ENCODE results near the gene ZDHHC16.

The ZDHHC16 gene

DNA sequence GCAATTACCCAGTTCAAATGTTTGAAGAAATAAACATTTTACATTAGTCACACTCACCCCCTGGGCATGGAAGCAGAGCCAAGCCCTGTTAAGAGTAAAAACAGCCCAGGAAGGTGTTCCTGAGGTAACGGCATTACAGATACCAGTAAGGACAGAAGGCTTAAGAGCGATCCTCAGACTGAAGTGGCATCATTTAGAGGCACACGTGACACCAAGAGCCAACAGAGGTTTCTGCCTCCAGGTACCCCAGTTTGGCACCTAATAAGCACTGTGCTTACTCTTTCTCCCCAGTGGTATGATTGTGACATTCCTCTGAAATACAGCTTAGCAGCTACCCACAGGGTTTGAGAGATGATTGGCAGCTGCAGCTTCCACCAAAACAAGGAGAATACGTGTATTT is 35.1 kb downstream of the ZDHHC16 start:
- peak overlapping the region; percentile 46; the same call in 1 of the 2 replicates for H3K27ac ChIP-seq (ENCODE audit: low read depth, low read length)
- no peaks in the 10 kb centered on the region for H3K27me3 ChIP-seq (ENCODE audit: control insufficient read depth, insufficient read depth, low read length)
- no peak overlapping the region for H3K4me3 ChIP-seq (ENCODE audit: low read depth, low read length)
- no peak overlapping the region for H3K9ac ChIP-seq (ENCODE audit: low read length)
- no peaks in the 10 kb centered on the region for H3K9me3 ChIP-seq (ENCODE audit: control insufficient read depth, insufficient read depth, low read depth, low read length)
- H3K4me1 ChIP-seq (ENCODE audit: control insufficient read depth, insufficient read depth, low read length): peaks cover 24% of the 10 kb centered on the region
- H3K36me3 ChIP-seq (ENCODE audit: control insufficient read depth, insufficient read depth, low read length): peaks cover 65% of the 10 kb centered on the region

DNA sequence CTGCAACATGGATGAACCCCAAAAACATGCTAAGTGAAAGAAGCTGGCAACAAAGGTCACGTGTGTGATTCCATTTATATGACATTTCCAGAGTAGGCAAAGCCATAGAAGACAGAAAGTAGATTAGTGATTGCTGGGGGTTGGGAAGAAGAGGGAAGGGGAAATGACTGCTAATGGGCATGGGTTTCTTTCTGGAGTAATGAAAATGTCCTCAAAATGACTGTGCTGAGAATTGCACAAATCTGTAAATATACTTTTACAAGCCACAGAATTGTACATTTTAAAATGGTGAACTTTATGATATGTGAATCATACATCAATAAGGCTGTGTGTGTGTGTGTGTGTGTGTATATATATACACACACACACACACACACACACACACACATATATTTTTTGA is 36.4 kb downstream of the ZDHHC16 start:
- H3K27me3 ChIP-seq (ENCODE audit: control insufficient read depth, insufficient read depth, low read length): no peaks in the 10 kb centered on the region
- H3K9ac ChIP-seq (ENCODE audit: low read length): no peak overlapping the region
- H3K9me3 ChIP-seq (ENCODE audit: control insufficient read depth, insufficient read depth, low read depth, low read length): no peaks in the 10 kb centered on the region
- H3K36me3 ChIP-seq (ENCODE audit: control insufficient read depth, insufficient read depth, low read length): peaks cover 52% of the 10 kb centered on the region
- H3K27ac ChIP-seq (ENCODE audit: low read depth, low read length): no peak overlapping the region
- H3K4me3 ChIP-seq (ENCODE audit: low read depth, low read length): no peak overlapping the region
- peaks cover 24% of the 10 kb centered on the region for H3K4me1 ChIP-seq (ENCODE audit: control insufficient read depth, insufficient read depth, low read length)

DNA sequence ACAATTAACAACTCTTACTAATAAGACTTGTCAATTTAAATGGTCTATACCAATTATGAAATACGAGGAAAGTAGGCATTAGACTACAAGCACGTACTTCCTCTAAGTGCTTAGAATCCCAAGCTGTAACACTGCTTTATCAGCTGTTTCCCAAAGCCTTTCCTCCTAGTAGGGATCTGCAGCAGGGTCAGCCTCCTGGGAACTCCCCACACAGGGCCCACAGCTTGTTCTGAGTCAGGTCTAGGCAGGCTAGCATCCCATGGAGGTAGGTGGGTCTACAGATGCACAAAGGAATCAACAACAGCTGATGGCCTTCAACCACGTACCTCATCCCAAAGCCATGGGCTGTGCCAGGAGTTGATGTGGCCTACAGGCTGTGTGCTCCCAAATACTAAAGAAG is 37.5 kb downstream of the ZDHHC16 start:
- Histone ChIP-seq H3K9ac (ENCODE audit: low read length) (no peak overlapping the region), H3K9me3 (ENCODE audit: control insufficient read depth, insufficient read depth, low read depth, low read length) (no peaks in the 10 kb centered on the region), H3K4me3 (ENCODE audit: low read depth, low read length) (no peak overlapping the region), H3K27ac (ENCODE audit: low read depth, low read length) (no peak overlapping the region), H3K4me1 (ENCODE audit: control insufficient read depth, insufficient read depth, low read length) (peaks cover 24% of the 10 kb centered on the region), H3K27me3 (ENCODE audit: control insufficient read depth, insufficient read depth, low read length) (no peaks in the 10 kb centered on the region), H3K36me3 (ENCODE audit: control insufficient read depth, insufficient read depth, low read length) (peaks cover 40% of the 10 kb centered on the region)

DNA sequence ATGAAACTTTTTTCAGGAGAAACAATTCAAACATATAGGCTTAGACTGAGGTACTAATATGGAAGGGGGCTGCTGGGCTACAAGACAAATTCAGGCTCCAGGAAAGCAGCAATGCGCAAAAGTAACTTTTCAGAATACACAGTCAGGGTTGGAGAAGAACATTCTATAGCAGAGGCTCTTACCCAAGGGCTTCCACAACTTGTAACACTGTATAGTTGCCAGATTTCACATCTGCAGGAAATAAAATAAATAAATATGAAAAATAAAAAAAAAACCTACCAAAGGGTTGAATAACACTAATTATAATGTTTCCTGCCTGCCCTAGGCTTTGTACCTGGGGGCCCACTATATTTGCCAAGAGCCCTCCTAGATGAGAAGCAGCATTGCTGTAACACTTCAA is 37.9 kb downstream of the ZDHHC16 start:
- peaks cover 37% of the 10 kb centered on the region for H3K36me3 ChIP-seq (ENCODE audit: control insufficient read depth, insufficient read depth, low read length)
- no peak overlapping the region for H3K9ac ChIP-seq (ENCODE audit: low read length)
- H3K27ac ChIP-seq (ENCODE audit: low read depth, low read length): no peak overlapping the region
- H3K9me3 ChIP-seq (ENCODE audit: control insufficient read depth, insufficient read depth, low read depth, low read length): no peaks in the 10 kb centered on the region
- H3K4me1 ChIP-seq (ENCODE audit: control insufficient read depth, insufficient read depth, low read length): peaks cover 24% of the 10 kb centered on the region
- no peak overlapping the region for H3K4me3 ChIP-seq (ENCODE audit: low read depth, low read length)
- no peaks in the 10 kb centered on the region for H3K27me3 ChIP-seq (ENCODE audit: control insufficient read depth, insufficient read depth, low read length)

DNA sequence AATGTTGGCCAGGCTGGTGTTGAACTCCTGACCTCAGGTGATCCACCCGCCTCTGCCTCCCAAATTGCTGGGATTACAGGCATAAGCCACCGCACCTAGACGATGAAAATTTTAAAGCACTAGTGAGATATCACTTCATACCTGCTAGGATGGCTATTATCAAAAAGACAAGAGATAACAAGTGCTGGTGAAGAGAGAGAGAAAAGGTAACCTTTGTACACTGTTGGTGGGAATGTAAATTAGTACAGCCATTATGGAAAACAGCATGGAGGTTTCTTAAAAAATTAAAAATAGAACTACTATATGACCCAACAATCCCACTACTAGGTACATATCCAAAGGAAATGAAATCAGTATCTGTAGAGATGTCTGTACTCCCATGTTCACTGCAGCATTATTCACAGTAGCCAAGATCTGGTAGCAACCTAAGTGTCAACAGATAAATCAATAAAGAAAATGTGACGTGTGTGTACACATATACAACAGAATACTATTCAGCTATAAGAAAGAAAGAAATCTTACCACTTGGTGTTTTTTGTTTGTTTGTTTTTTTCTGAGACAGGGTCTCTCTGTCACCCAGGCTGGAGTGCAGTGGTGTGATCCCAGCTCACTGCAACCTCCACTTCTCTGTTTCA is 39.8 kb downstream of the ZDHHC16 start:
- no peaks in the 10 kb centered on the region for H3K9me3 ChIP-seq (ENCODE audit: control insufficient read depth, insufficient read depth, low read depth, low read length)
- H3K4me1 ChIP-seq (ENCODE audit: control insufficient read depth, insufficient read depth, low read length): peaks cover 11% of the 10 kb centered on the region
- H3K36me3 ChIP-seq (ENCODE audit: control insufficient read depth, insufficient read depth, low read length): peaks cover 28% of the 10 kb centered on the region
- H3K9ac ChIP-seq (ENCODE audit: low read length): no peak overlapping the region
- no peak overlapping the region for H3K27ac ChIP-seq (ENCODE audit: low read depth, low read length)
- H3K4me3 ChIP-seq (ENCODE audit: low read depth, low read length): no peak overlapping the region
- no peaks in the 10 kb centered on the region for H3K27me3 ChIP-seq (ENCODE audit: control insufficient read depth, insufficient read depth, low read length)

DNA sequence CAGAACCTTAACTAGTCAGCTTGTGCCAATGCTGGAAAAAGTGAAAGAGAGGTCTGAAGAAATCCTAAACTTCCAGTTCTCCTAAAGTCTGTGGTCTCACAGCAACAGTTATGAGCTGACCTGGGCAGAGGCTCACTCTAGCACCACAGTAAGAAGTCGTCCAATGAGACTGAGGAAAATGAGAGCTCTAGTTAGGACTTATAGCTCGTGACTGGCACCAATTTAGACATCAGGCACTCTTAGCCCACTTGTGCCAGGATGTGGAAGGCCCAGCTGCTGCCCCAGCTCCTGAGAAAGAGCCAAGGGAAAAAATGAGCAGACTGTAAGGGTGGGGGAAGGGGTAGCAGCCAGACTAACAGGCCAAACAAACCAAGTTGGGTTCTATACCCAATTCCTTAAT is 44.6 kb downstream of the ZDHHC16 start:
- Histone ChIP-seq H3K9me3 (ENCODE audit: control insufficient read depth, insufficient read depth, low read depth, low read length) (no peaks in the 10 kb centered on the region), H3K4me1 (ENCODE audit: control insufficient read depth, insufficient read depth, low read length) (peaks cover 24% of the 10 kb centered on the region), H3K9ac (ENCODE audit: low read length) (no peak overlapping the region), H3K27me3 (ENCODE audit: control insufficient read depth, insufficient read depth, low read length) (no peaks in the 10 kb centered on the region), H3K27ac (ENCODE audit: low read depth, low read length) (no peak overlapping the region), H3K4me3 (ENCODE audit: low read depth, low read length) (no peak overlapping the region), H3K36me3 (ENCODE audit: control insufficient read depth, insufficient read depth, low read length) (peaks cover 12% of the 10 kb centered on the region)

DNA sequence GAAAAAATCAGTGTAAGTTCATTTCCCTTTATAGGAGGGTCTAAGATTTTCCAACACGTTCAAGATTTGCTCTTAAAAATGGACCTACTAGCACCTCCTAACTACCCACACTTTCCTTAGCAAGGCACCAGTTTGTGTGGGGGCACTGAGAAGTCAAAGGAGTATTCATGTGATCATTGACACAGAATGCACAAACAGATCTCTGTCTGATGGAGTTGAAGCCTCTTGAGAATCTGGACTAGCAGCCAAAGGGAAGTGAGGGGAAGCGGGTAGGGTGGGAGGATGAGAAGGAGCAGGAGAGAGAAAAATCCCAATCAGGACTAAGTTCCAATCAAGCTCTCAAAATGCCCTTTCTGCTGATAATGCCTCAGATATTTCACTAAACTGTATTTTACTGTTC is 48.2 kb downstream of the ZDHHC16 start:
- no peaks in the 10 kb centered on the region for H3K27me3 ChIP-seq (ENCODE audit: control insufficient read depth, insufficient read depth, low read length)
- peaks cover 8% of the 10 kb centered on the region; the same call in 1 of the 2 replicates for H3K36me3 ChIP-seq (ENCODE audit: control insufficient read depth, insufficient read depth, low read length)
- H3K4me1 ChIP-seq (ENCODE audit: control insufficient read depth, insufficient read depth, low read length): peaks cover 40% of the 10 kb centered on the region
- H3K4me3 ChIP-seq (ENCODE audit: low read depth, low read length): no peak overlapping the region
- no peaks in the 10 kb centered on the region for H3K9me3 ChIP-seq (ENCODE audit: control insufficient read depth, insufficient read depth, low read depth, low read length)
- no peak overlapping the region for H3K27ac ChIP-seq (ENCODE audit: low read depth, low read length)
- H3K9ac ChIP-seq (ENCODE audit: low read length): no peak overlapping the region

DNA sequence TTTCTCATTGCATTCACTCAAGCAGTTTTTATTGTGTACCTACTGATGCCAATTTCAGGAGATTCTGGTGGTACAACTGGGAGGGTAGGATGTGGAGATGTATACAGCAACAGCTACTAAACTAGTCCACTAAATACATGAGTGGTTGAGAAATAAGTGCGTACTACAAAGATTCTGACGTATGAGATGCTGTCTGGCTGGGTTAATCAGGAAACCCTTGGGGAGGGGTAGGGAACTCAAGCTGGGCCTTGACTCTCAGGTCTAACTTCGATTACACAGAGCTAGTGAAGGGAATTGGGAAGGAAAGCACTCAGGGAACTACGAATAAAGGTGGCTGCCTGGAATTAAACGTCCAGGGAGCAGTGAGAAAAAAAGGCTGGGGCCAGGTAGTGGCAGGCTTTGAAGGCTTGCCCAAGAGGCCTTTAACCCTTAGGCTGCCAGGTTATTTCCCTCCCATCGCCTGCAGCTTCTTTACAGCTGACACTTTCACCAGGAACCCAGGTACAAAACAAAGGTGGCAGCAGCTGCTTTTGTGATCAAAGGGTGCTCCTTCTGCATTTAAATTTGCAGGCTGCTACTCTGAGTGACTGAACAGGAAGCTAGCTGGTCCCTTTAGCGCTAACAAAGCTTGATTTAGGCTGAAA is 49.0 kb downstream of the ZDHHC16 start:
- H3K9ac ChIP-seq (ENCODE audit: low read length): peak overlapping the region; percentile 1
- H3K4me3 ChIP-seq (ENCODE audit: low read depth, low read length): peak overlapping the region; percentile 29; the same call in 1 of the 2 replicates

DNA sequence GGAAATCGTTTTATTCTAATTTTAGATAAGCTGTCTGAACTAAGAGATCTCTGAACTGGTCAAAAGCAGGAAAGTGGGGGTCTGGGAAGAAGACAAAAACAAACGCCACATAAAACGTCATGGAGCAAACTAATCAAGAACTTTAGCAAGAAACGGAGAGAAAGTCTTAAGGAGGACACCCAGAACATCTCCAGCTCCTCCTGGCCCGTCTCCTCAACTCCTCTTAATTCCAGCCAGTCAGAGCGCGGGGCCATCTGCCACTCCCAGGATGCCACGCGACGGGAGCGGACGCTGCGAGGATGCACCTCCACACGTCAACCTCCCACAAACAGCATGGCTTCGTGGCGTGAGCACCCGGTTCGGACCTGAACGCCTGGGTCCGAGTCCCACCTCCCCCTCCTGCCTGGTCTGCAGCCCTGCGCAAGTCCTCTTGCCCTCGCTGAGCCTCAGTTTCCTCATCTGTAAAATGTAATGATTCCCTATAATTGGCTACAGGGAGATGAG is 51.6 kb downstream of the ZDHHC16 start:
- H3K4me1 ChIP-seq (ENCODE audit: control insufficient read depth, insufficient read depth, low read length): peaks cover 41% of the 10 kb centered on the region
- peaks cover 8% of the 10 kb centered on the region; the same call in 1 of the 2 replicates for H3K36me3 ChIP-seq (ENCODE audit: control insufficient read depth, insufficient read depth, low read length)
- peak overlapping the region; percentile 97 for H3K4me3 ChIP-seq (ENCODE audit: low read depth, low read length)
- peak overlapping the region; percentile 87 for H3K9ac ChIP-seq (ENCODE audit: low read length)
- no peaks in the 10 kb centered on the region for H3K9me3 ChIP-seq (ENCODE audit: control insufficient read depth, insufficient read depth, low read depth, low read length)
- peaks cover 17% of the 10 kb centered on the region for H3K27me3 ChIP-seq (ENCODE audit: control insufficient read depth, insufficient read depth, low read length)
- H3K27ac ChIP-seq (ENCODE audit: low read depth, low read length): peak overlapping the region; percentile 54

More for the DNA sequence above, 49.0 kb downstream of the ZDHHC16 start:
- Histone ChIP-seq H3K36me3 (ENCODE audit: control insufficient read depth, insufficient read depth, low read length) (peaks cover 8% of the 10 kb centered on the region; the same call in 1 of the 2 replicates), H3K27me3 (ENCODE audit: control insufficient read depth, insufficient read depth, low read length) (peaks cover 5% of the 10 kb centered on the region), H3K9me3 (ENCODE audit: control insufficient read depth, insufficient read depth, low read depth, low read length) (no peaks in the 10 kb centered on the region), H3K4me1 (ENCODE audit: control insufficient read depth, insufficient read depth, low read length) (peaks cover 42% of the 10 kb centered on the region), H3K27ac (ENCODE audit: low read depth, low read length) (no peak overlapping the region)

DNA sequence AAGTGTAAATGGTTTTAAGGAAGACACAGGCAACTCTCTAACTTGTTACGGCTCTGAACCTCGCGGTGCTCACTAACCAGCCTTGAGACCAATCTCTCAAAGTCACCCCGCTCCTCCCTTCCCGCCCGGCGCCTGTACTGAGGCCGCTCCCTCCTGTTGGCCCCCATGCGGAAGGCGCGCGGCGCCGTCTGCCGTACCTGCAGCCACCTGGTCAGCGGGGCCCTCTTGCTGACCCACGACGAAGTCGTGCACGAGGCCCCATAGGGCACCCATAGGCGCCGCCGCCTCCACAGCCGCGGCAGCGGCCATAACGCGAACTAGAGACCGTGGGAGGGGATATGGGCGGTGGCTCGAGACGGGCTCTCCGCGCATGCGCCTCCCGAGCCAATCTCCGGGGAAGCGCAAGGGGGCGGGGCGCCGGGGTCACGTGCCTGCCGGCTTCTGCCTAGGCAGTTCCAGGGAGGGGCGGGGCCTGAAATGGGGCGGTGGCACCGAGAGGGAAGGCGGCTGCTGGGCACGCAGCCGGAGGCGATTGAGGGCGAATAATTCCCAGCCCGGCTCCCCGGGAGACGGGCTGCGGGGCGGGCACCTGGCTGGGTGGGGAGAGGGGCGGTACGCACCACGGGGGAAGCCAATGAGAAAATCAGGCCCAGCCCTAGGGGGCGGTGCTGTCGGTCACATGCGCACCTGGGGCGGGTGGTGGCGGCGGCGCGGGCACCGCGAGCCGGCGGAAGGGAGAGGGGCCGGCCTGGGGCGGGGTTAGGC is 52.3 kb downstream of the ZDHHC16 start, which contains the start of gene MMS19:
TSS of gene MMS19 (minus strand) at position 347 of the 765 bp plus-strand sequence. CDS start at position 309, 38 bp downstream.
- peak within 1 kb of the TSS; percentile 54 for H3K27ac ChIP-seq (ENCODE audit: low read depth, low read length)
- H3K9ac ChIP-seq (ENCODE audit: low read length): peak within 1 kb of the TSS; percentile 87

More for the DNA sequence above, 52.3 kb downstream of the ZDHHC16 start, which contains the start of gene MMS19:
- Histone ChIP-seq H3K9me3 (ENCODE audit: control insufficient read depth, insufficient read depth, low read depth, low read length) (no peaks in the 10 kb centered on the region), H3K27me3 (ENCODE audit: control insufficient read depth, insufficient read depth, low read length) (peaks cover 17% of the 10 kb centered on the region), H3K4me1 (ENCODE audit: control insufficient read depth, insufficient read depth, low read length) (peaks cover 41% of the 10 kb centered on the region), H3K36me3 (ENCODE audit: control insufficient read depth, insufficient read depth, low read length) (peaks cover 4% of the 10 kb centered on the region; the same call in 1 of the 2 replicates), H3K4me3 (ENCODE audit: low read depth, low read length) (peak within 1 kb of the TSS; percentile 97)

Data from HUES6 (cell line).